Esophagus muscularis mucosa (tissue), 4 donors: ENCODE data around the gene DEGS1. TPM values are rescaled to one million over a fixed set of nuclear protein-coding genes. Genes with fewer than 3 reads are reported as not detected.

Experiments
- DNase-seq: peaks from one replicate; pipeline ENCODE4 v3.0.0-alpha.2; 2017; ENCODE audit errors: extremely low spot score
- H3K27ac ChIP-seq, 4 donors: fragments of 200-600 bp; sonication (generic); replicated peaks in 1 of 4; 1 replicate in 3 of 4; 2 replicates in 1 of 4; pipeline ENCODE4 v1.5.1; 2016 to 2019; ENCODE audit warnings: mild to moderate bottlenecking in 1 of 4
- H3K27me3 ChIP-seq, 4 donors: fragments of 200-600 bp; sonication (generic); one replicate each; pipeline versions ENCODE4 v1.5.1 to v1.6.0; 2016 to 2019
- H3K36me3 ChIP-seq, 4 donors: fragments of 200-600 bp; sonication (generic); one replicate each; pipeline ENCODE4 v1.5.1; 2016 to 2019
- H3K4me1 ChIP-seq, 4 donors: fragments of 200-600 bp; sonication (generic); one replicate each; pipeline ENCODE4 v1.5.1; 2016 to 2019
- H3K4me3 ChIP-seq, 4 donors: fragments of 200-600 bp; sonication (generic); 1 replicate in 2 of 4; 2 replicates in 2 of 4; pipeline ENCODE4 v1.5.1; 2016 to 2019; ENCODE audit warnings: mild to moderate bottlenecking in 4 of 4, moderate library complexity in 1 of 4
- H3K9me3 ChIP-seq, 4 donors: fragments of 200-600 bp; sonication (generic); 1 replicate in 3 of 4; 2 replicates in 1 of 4; pipeline ENCODE4 v1.5.1; 2016 to 2019
- EP300 ChIP-seq: sonication (generic); formaldehyde crosslinking; IDR thresholded peaks from one replicate; pipeline ENCODE4 v1.6.1; 2017; ENCODE audit warnings: antibody characterized with exemption
- POLR2A ChIP-seq: fragments of 450-650 bp; IDR thresholded peaks from one replicate; pipeline ENCODE4 v1.6.1; 2017; ENCODE audit warnings: antibody characterized with exemption, moderate library complexity, mild to moderate bottlenecking, low read depth
- POLR2AphosphoS5 ChIP-seq, 2 donors: sonication (generic); formaldehyde crosslinking; IDR thresholded peaks; one replicate each; pipeline ENCODE4 v1.6.1; 2017; ENCODE audit warnings: antibody characterized with exemption in 2 of 2
- WGBS: methylation state at CpG from one replicate; pipeline ENCODE4 v1.1.5; 2018; 5-methylcytosine and 5-hydroxymethylcytosine counted together
- intact Hi-C: fragments of 100-400 bp; cut with DNase I; formaldehyde crosslinking; loops from one replicate; pipeline ENCODE4 v1.15.1; 2023
- total RNA-seq, 4 donors: library from RNA; depleted of rRNA; stranded (reverse); fragments of >200 nt; gene quantifications; one replicate each; pipeline versions ENCODE4 v1.1.0 to v1.2.1, GENCODE V29; 2016
- TF ChIP-seq, protein P1 (sequence below), 3 experiments: fragments of 200-600 bp in 2 of 3; fragments of 450-650 bp in 1 of 3; sonication (generic) in 2 of 3; IDR thresholded peaks; one replicate each; pipeline ENCODE4 v1.5.1; 2017 to 2019; ENCODE audit warnings: antibody characterized with exemption in 3 of 3, mild to moderate bottlenecking in 2 of 3, moderate library complexity in 1 of 3

DEGS1 gene
- total RNA-seq, 4 donors from 2014 or later, result 117 to 152 (median 124) TPM

- Histone ChIP-seq H3K27me3 (no peaks in the 10 kb centered on the region), H3K9me3 (no peaks in the 10 kb centered on the region), H3K4me1 (no peaks in the 10 kb centered on the region), H3K4me3 (no peak overlapping the region), H3K27ac (no peak overlapping the region), H3K36me3 (peaks cover 12 to 83% (median 41%) of the 10 kb centered on the region in 4 donors)
- no peak for DNase-seq
- no peak for TF ChIP-seq POLR2AphosphoS5 (IDR thresholded peaks at IDR 0.05)
- TF ChIP-seq EP300, result no peak
- TF ChIP-seq, protein P1, sequence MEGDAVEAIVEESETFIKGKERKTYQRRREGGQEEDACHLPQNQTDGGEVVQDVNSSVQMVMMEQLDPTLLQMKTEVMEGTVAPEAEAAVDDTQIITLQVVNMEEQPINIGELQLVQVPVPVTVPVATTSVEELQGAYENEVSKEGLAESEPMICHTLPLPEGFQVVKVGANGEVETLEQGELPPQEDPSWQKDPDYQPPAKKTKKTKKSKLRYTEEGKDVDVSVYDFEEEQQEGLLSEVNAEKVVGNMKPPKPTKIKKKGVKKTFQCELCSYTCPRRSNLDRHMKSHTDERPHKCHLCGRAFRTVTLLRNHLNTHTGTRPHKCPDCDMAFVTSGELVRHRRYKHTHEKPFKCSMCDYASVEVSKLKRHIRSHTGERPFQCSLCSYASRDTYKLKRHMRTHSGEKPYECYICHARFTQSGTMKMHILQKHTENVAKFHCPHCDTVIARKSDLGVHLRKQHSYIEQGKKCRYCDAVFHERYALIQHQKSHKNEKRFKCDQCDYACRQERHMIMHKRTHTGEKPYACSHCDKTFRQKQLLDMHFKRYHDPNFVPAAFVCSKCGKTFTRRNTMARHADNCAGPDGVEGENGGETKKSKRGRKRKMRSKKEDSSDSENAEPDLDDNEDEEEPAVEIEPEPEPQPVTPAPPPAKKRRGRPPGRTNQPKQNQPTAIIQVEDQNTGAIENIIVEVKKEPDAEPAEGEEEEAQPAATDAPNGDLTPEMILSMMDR (IDR thresholded peaks at IDR 0.05), result no peak
- WGBS, result 100% methylated on average over 3 of the region's 3 CpGs
- intact Hi-C loops, result no loop called here
Observed at GRCh38 chr1:224141693-224142092, 41.3 kb upstream of the DEGS1 start.

DNA sequence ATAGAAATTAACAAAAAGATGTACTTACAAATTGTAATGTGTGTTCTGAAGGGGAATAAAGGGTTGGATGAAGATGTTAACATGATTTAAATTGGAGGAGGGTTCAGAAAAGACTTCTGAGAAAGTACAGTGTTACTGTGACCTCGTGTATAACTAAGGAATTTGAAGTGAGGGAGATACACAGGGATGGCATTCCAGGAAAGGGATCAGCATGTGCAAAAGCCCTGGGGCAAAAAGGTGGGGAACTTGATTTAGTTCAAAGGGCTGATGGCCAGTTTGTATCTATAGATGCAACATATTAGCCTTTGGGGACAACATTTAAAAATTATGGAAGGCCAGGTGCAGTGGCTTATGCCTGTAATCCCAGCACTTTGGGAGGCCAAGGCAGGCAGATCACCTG is 33.3 kb upstream of the DEGS1 start:
- intact Hi-C loops, result no loop called here
- H3K27me3 ChIP-seq, result no peaks in the 10 kb centered on the region
- H3K4me3 ChIP-seq, result no peak overlapping the region
- H3K9me3 ChIP-seq, result no peaks in the 10 kb centered on the region
- 79% methylated on average over 1 of the region's 1 CpG for WGBS
- no peak for DNase-seq
- TF ChIP-seq, protein P1 (IDR thresholded peaks at IDR 0.05), result no peak
- TF ChIP-seq EP300, result no peak
- TF ChIP-seq POLR2A, result no peak
- TF ChIP-seq POLR2AphosphoS5 (IDR thresholded peaks at IDR 0.05), result no peak
- H3K27ac ChIP-seq, result no peak overlapping the region
- no peaks in the 10 kb centered on the region for H3K4me1 ChIP-seq
- H3K36me3 ChIP-seq, result peaks cover 0 to 39% (median 15%) of the 10 kb centered on the region in 4 donors

GRCh38 chr1:224151117-224151516 is 31.9 kb upstream of the DEGS1 start:
- Histone ChIP-seq H3K36me3 (peaks cover 0 to 44% (median 23%) of the 10 kb centered on the region in 4 donors), H3K27ac (no peak overlapping the region), H3K9me3 (no peaks in the 10 kb centered on the region), H3K27me3 (no peaks in the 10 kb centered on the region), H3K4me3 (no peak overlapping the region), H3K4me1 (no peaks in the 10 kb centered on the region)
- no peak for DNase-seq
- WGBS, result 85% methylated on average over 3 of the region's 3 CpGs
- TF ChIP-seq POLR2A (no peak), EP300 (no peak), POLR2AphosphoS5 (IDR thresholded peaks at IDR 0.05) (no peak)
- TF ChIP-seq, protein P1 (IDR thresholded peaks at IDR 0.05), result no peak
- intact Hi-C loops, result no loop called here

DNA sequence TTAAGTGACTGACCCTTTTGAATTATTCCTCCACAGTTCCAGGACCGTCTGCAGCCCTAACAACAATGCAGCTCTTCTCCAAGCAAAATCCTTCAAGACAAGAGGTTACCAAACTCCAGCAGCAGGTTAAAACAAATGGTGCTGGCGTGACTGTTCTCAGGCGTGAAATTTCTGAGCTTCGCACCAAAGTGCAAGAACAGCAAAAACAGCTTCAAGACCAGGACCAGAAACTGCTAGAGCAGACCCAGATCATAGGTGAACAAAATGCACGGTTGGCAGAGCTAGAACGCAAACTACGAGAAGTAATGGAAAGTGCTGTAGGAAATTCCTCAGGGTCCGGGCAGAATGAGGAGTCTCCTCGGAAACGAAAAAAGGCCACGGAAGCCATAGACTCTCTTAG is 25.7 kb upstream of the DEGS1 start:
- TF ChIP-seq EP300 (no peak), POLR2AphosphoS5 (IDR thresholded peaks at IDR 0.05) (no peak), POLR2A (no peak)
- TF ChIP-seq, protein P1 (IDR thresholded peaks at IDR 0.05), result no peak
- no peaks in the 10 kb centered on the region for H3K9me3 ChIP-seq
- no peaks in the 10 kb centered on the region for H3K27me3 ChIP-seq
- no peak overlapping the region for H3K4me3 ChIP-seq
- peaks cover 19 to 84% (median 56%) of the 10 kb centered on the region in 4 donors for H3K36me3 ChIP-seq
- no peak for DNase-seq
- no peaks in the 10 kb centered on the region for H3K4me1 ChIP-seq
- WGBS, result 92% methylated on average over 11 of the region's 11 CpGs
- H3K27ac ChIP-seq, result no peak overlapping the region
- intact Hi-C loops, result no loop called here

DNA sequence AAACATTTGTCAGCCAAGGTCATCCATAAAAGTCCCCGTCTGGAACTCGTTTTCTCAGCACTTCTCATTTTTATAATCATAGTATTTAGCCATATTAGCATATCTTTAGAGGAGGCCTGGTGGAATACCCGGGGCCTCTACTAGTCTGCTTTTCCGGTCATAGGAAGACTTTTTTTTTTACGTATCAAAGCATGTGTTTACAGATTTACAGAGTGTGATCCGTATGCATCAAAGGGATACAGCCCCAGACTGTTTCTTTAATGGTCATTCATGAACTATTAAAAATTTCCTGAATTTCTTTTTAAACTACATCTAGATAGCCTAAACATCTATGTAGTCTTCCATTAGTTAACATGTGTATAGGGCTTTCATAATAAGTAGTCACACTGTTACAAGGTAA is 23.5 kb upstream of the DEGS1 start:
- no peak for TF ChIP-seq POLR2A
- no peak for TF ChIP-seq EP300
- TF ChIP-seq, protein P1 (IDR thresholded peaks at IDR 0.05), result no peak
- TF ChIP-seq POLR2AphosphoS5 (IDR thresholded peaks at IDR 0.05), result no peak
- DNase-seq, result no peak
- intact Hi-C loops, result no loop called here
- no peaks in the 10 kb centered on the region for H3K9me3 ChIP-seq
- 75% methylated on average over 6 of the region's 6 CpGs for WGBS
- no peaks in the 10 kb centered on the region for H3K27me3 ChIP-seq
- no peak overlapping the region for H3K27ac ChIP-seq
- H3K36me3 ChIP-seq, result peaks cover 19 to 72% (median 49%) of the 10 kb centered on the region in 4 donors
- no peaks in the 10 kb centered on the region for H3K4me1 ChIP-seq
- H3K4me3 ChIP-seq, result no peak overlapping the region
